ENCODE results near the gene PRIM2.

- TF ChIP-seq CTCF (IDR thresholded peaks at IDR 0.05) (peak in 2 of 3 experiments; percentile 3 to 8), POLR2AphosphoS5 (IDR thresholded peaks at IDR 0.05) (peak; percentile 45 to 82), POLR2A (IDR thresholded peaks at IDR 0.05; ENCODE audit: low read depth) (no peak)
Measured at GRCh38 chr6:57313711-57314471, 3.5 kb upstream of the PRIM2 start.

Measured in esophagus muscularis mucosa (tissue), 3 donors.